Mucosa of descending colon (tissue), 3 donors: Measurements from ENCODE around the gene NCOR1. TPM values are rescaled to one million over a fixed set of nuclear protein-coding genes. Genes with fewer than 3 reads are reported as not detected.
A peak's percentile ranks its signal among the peaks of the same experiment; 100 is the strongest.

Experiments
- ATAC-seq: fragments of 200-7000 bp; cut with Tn5 transposase; one replicate; pipeline ENCODE4 v1.9.1; 2020; ENCODE audit warnings: mild to moderate bottlenecking, moderate library complexity
- DNase-seq, 3 donors: peaks; one replicate each; pipeline ENCODE4 v3.0.0-alpha.2; 2020
- H3K36me3 ChIP-seq: fragments of 200-600 bp; one replicate; pipeline ENCODE4 v1.8.0; 2021; ENCODE audit warnings: low read depth, mild to moderate bottlenecking
- H3K4me1 ChIP-seq: fragments of 200-600 bp; one replicate; pipeline ENCODE4 v1.8.0; 2021; ENCODE audit warnings: low read depth, mild to moderate bottlenecking
- H3K4me3 ChIP-seq: fragments of 200-600 bp; one replicate; pipeline ENCODE4 v1.8.0; 2021; ENCODE audit warnings: mild to moderate bottlenecking
- H3K9me3 ChIP-seq: fragments of 200-600 bp; one replicate; pipeline ENCODE4 v1.8.0; 2021; ENCODE audit warnings: mild to moderate bottlenecking
- CTCF ChIP-seq: fragments of 200-600 bp; IDR thresholded peaks from one replicate; pipeline ENCODE4 v1.8.0; 2022; ENCODE audit warnings: antibody characterized with exemption, mild to moderate bottlenecking
- intact Hi-C, 2 donors: fragments of 100-400 bp; cut with DNase I in 1 of 2; cut with micrococcal nuclease in 1 of 2; formaldehyde crosslinking; loops; one replicate each; pipeline versions ENCODE4 v1.11.0 to v1.11.1; 2022; cut with DNase I, micrococcal nuclease
- total RNA-seq, 3 donors: library from RNA; stranded (reverse); fragmentation: NEBNext Ultra II Directional in 2 of 3; extraction: Animal tissue kit (Norgen Biotek cat#: 25700) in 2 of 3; gene quantifications; one replicate each; pipeline versions ENCODE4 v1.2.1 to v1.2.4, GENCODE V29; 2021 to 2023
- donor health status: DM: no; HTN: no; CAD: no; lungs with moderate emphysema.
- donor health status: DM: no; HTN: no; CAD: no.
- donor health status: DM: no; HTN: yes; CAD: no.

The NCOR1 gene
- total RNA-seq, 3 donors from 2014 or later: 196 to 238 (median 227) TPM

GRCh38 chr17:16002708-16003260, 212.6 kb downstream of the NCOR1 start:
- no peaks in the 10 kb centered on the region for H3K36me3 ChIP-seq
- DNase-seq (no peak), ATAC-seq (peak; percentile 22)
- peaks cover 8% of the 10 kb centered on the region for H3K4me1 ChIP-seq
- intact Hi-C loops: no loop called here
- no peak overlapping the region for H3K4me3 ChIP-seq
- no peak for TF ChIP-seq CTCF
- H3K9me3 ChIP-seq: no peaks in the 10 kb centered on the region

- no peak for ATAC-seq
- no peaks in the 10 kb centered on the region for H3K36me3 ChIP-seq
Measured at GRCh38 chr17:16001226-16001897, 214.0 kb downstream of the NCOR1 start.

GRCh38 chr17:15999974-16000827, 215.1 kb downstream of the NCOR1 start:
- Histone ChIP-seq H3K9me3 (no peaks in the 10 kb centered on the region), H3K4me1 (peaks cover 8% of the 10 kb centered on the region), H3K4me3 (peak overlapping the region; percentile 58), H3K36me3 (no peaks in the 10 kb centered on the region)
- DNase-seq (peak in 2 of 3 donors; percentile 45 to 72), ATAC-seq (peak; percentile 65)
- TF ChIP-seq CTCF: no peak
- intact Hi-C loops: loop anchor here (10.0 kb wide), 2 partner anchors 55 to 175 kb away; partner anchors contain the start of gene ADORA2B (in 1 of the 2)

More at GRCh38 chr17:16001226-16001897, 214.0 kb downstream of the NCOR1 start:
- DNase-seq: no peak
- Histone ChIP-seq H3K4me1 (peaks cover 8% of the 10 kb centered on the region), H3K9me3 (no peaks in the 10 kb centered on the region), H3K4me3 (no peak overlapping the region)
- intact Hi-C loops: no loop called here
- TF ChIP-seq CTCF: no peak

- TF ChIP-seq CTCF: no peak
- intact Hi-C loops: loop anchor here (10.0 kb wide), 2 partner anchors 55 to 175 kb away; partner anchors contain the start of gene ADORA2B (in 1 of the 2)
Measured at GRCh38 chr17:15999141-15999973, 216.0 kb downstream of the NCOR1 start, which contains the start of the genes TTC19 and ZSWIM7. Gene TTC19 (plus strand): TSS chr17:15999824. CDS start chr17:15999849, 25 bp downstream. Gene ZSWIM7 (minus strand): TSS chr17:15999704. CDS start chr17:15999594, 110 bp downstream.

More at GRCh38 chr17:15999141-15999973, 216.0 kb downstream of the NCOR1 start, which contains the start of the genes TTC19 and ZSWIM7:
- Histone ChIP-seq H3K9me3 (no peaks in the 10 kb centered on the region), H3K36me3 (no peaks in the 10 kb centered on the region), H3K4me3 (peak within 1 kb of the TSS; percentile 58), H3K4me1 (peaks cover 8% of the 10 kb centered on the region)
- ATAC-seq (peak; percentile 95), DNase-seq (peak; percentile 98 to 99 (median 99))
